K562 (cell line): Measurements from ENCODE around the gene SLC13A1. TPM values are rescaled to one million over a fixed set of nuclear protein-coding genes. Genes with fewer than 3 reads are reported as not detected.

Source experiments
- ATAC-seq: fragments of 200-7000 bp; cut with Tn5 transposase; 3 replicates; pipeline ENCODE4 v1.9.1; 2020; ENCODE audit warnings: moderate library complexity
- BruUV-seq: library from RNA; stranded (reverse); fragments of 400-500 nt; replicated peaks from 2 replicates; lab custom pipeline; 2021; lab: Mats Ljungman, UMichigan
- CTCF ChIA-PET: fragments of 300-600 bp; formaldehyde crosslinking; extraction: SDS; loops from one replicate; lab custom pipeline; 2021; ENCODE audit warnings: low intra/inter-chr PET ratio; lab: Yijun Ruan, JAX
- POLR2A ChIA-PET: fragments of 300-600, 350-650 bp; sonication (Branson Sonifier 250); formaldehyde crosslinking; extraction: SDS; loops from one replicate; lab custom pipeline; 2021; ENCODE audit warnings: antibody characterized with exemption, inconsistent platforms; lab: Yijun Ruan, JAX
- DNase-seq, 4 experiments: peaks; one replicate each; pipeline versions ENCODE4 v3.0.0 to v3.0.0-alpha.2; 2011 to 2018; ENCODE audit warnings: low spot score in 3 of 4, mixed read lengths in 3 of 4; ENCODE audit errors: extremely low read depth in 1 of 4
- FAIRE-seq: peaks from 2 replicates; lab custom pipeline; 2011; peaks lifted over from hg19 to GRCh38; lab: Jason Lieb, UNC
- H2AFZ ChIP-seq: 2 replicates; pipeline ENCODE4 v1.6.0; 2011; ENCODE audit warnings: low read depth, low read length, control low read depth, inconsistent platforms
- H3K27ac ChIP-seq: fragments of 200-600 bp; 3 replicates; pipeline ENCODE4 v1.8.0; 2011; ENCODE audit warnings: low read depth, mild to moderate bottlenecking, control low read depth, inconsistent platforms, low read length, moderate library complexity, mixed read lengths; ENCODE audit errors: extremely low read depth
- H3K27me3 ChIP-seq, 2 experiments: fragments of 300-600 bp in 1 of 2; 2 replicates in 1 of 2; 3 replicates in 1 of 2; pipeline versions ENCODE4 v1.6.0 to v1.8.0; 2011; ENCODE audit warnings: inconsistent platforms in 2 of 2, low read length in 2 of 2, mild to moderate bottlenecking in 1 of 2, mixed read lengths in 1 of 2, moderate library complexity in 1 of 2; ENCODE audit not compliant: control insufficient read depth in 2 of 2, insufficient read depth in 2 of 2
- H3K36me3 ChIP-seq: fragments of 300-600 bp; 3 replicates; pipeline ENCODE4 v1.8.0; 2011; ENCODE audit warnings: mild to moderate bottlenecking, low read length, inconsistent platforms; ENCODE audit not compliant: control insufficient read depth, insufficient read depth
- H3K4me1 ChIP-seq, 2 experiments: fragments of 200-600 bp in 1 of 2; replicated peaks in 1 of 2; 2 replicates in 1 of 2; 3 replicates in 1 of 2; pipeline versions ENCODE4 v1.5.1 to v1.8.0; 2011; ENCODE audit warnings: inconsistent platforms in 2 of 2, low read length in 2 of 2, mild to moderate bottlenecking in 1 of 2, mixed read lengths in 1 of 2, moderate library complexity in 1 of 2; ENCODE audit not compliant: control insufficient read depth in 2 of 2, insufficient read depth in 2 of 2
- H3K4me2 ChIP-seq: 2 replicates; pipeline ENCODE4 v1.6.1; 2011; ENCODE audit warnings: low read length, control low read depth, inconsistent platforms, mixed read lengths; ENCODE audit not compliant: insufficient read depth
- H3K4me3 ChIP-seq: fragments of 200-600 bp; sonication (generic), shearing (Covaris generic); 2 replicates; pipeline ENCODE4 v1.5.1; 2016; ENCODE audit warnings: control low read depth, inconsistent platforms
- H3K79me2 ChIP-seq: fragments of 200-600 bp; 3 replicates; pipeline ENCODE4 v1.8.0; 2011; ENCODE audit warnings: low read length, inconsistent platforms; ENCODE audit not compliant: control insufficient read depth, insufficient read depth
- H3K9ac ChIP-seq, 2 experiments: 2 replicates each; pipeline versions ENCODE4 v1.6.0 to v1.6.1; 2011; ENCODE audit warnings: low read depth in 2 of 2, low read length in 2 of 2, control low read depth in 1 of 2, inconsistent platforms in 1 of 2, mild to moderate bottlenecking in 1 of 2, mixed read lengths in 1 of 2; ENCODE audit not compliant: insufficient read depth in 1 of 2
- H3K9me1 ChIP-seq: one replicate; pipeline ENCODE4 v1.6.0; 2011; ENCODE audit warnings: inconsistent platforms, mild to moderate bottlenecking, low read length, moderate library complexity; ENCODE audit not compliant: control insufficient read depth, insufficient read depth
- H3K9me3 ChIP-seq: replicated peaks from 2 replicates; pipeline ENCODE4 v1.5.1; 2011; ENCODE audit warnings: low read depth, low read length, inconsistent platforms; ENCODE audit not compliant: control insufficient read depth, insufficient read depth
- H4K20me1 ChIP-seq: replicated peaks from 2 replicates; pipeline ENCODE4 v1.6.1; 2011; ENCODE audit warnings: low read length, inconsistent platforms, mixed read lengths; ENCODE audit not compliant: control insufficient read depth, insufficient read depth
- POLR3G ChIP-seq: IDR thresholded peaks from 2 replicates; pipeline ENCODE4 v1.6.1; 2011; ENCODE audit not compliant: insufficient read length, insufficient replicate concordance; ENCODE audit errors: extremely low read depth
- TBL1XR1 ChIP-seq, 2 experiments: IDR thresholded peaks; 2 replicates each; pipeline ENCODE4 v1.6.1; 2012; ENCODE audit warnings: improper control_type of control experiment in 2 of 2, low read length in 2 of 2, mild to moderate bottlenecking in 1 of 2
- WGBS: fragments of 100-300 bp; shearing (Covaris generic); methylation state at CpG from one replicate; pipeline ENCODE4 v1.1.6; 2016; ENCODE audit warnings: low coverage, mixed read lengths; ENCODE audit not compliant: insufficient coverage; ENCODE audit errors: missing lambda C conversion rate; 5-methylcytosine and 5-hydroxymethylcytosine counted together
- in situ Hi-C: fragments of 300-500 bp; cut with MboI; formaldehyde crosslinking; loops from 4 replicates; pipeline ENCODE4 v1.15.0; 2018; ENCODE audit warnings: inconsistent platforms, mixed read lengths
- intact Hi-C: fragments of 100-400 bp; cut with micrococcal nuclease; formaldehyde crosslinking; loops from 2 replicates; pipeline ENCODE4 v1.14.2; 2022
- polyA plus RNA-seq, 8 experiments: library from polyadenylated mRNA; depleted of rRNA in 4 of 8; stranded (reverse) in 5 of 8; unstranded in 3 of 8; fragments of >200 nt; fragmentation: Nextera tagmentation in 2 of 8; fragmentation: Illumina TruSeq in 1 of 8; extraction: Ambion mirVana in 2 of 8; extraction: Trizol in 1 of 8; gene quantifications; 2 replicates each; pipeline versions ENCODE4 v1.2.1 to v1.2.3, GENCODE V29; 2011 to 2014; ENCODE audit warnings: inconsistent platforms in 1 of 8, missing spikeins in 1 of 8
- total RNA-seq, 7 experiments: library from RNA; depleted of rRNA in 6 of 7; stranded (reverse); fragments of >200 nt in 6 of 7; fragmentation: Illumina TruSeq in 2 of 7; extraction: Trizol in 2 of 7; gene quantifications; 2 replicates each; pipeline versions ENCODE4 v1.2.1 to v1.2.3, GENCODE V29; 2011 to 2021; ENCODE audit warnings: low replicate concordance in 1 of 7
- TF ChIP-seq, protein P1 (sequence below): fragments of 250-450 bp; sonication (Bioruptor Pico); IDR thresholded peaks from 2 replicates; pipeline ENCODE4 v1.5.0; 2022; ENCODE audit warnings: mild to moderate bottlenecking

The SLC13A1 gene
- total and polyA plus RNA-seq, 9 of the 15 experiments (the other 6 are each of a cell fraction or from before 2014, with no cell fraction given): 0.04 TPM; not detected in 8

DNA sequence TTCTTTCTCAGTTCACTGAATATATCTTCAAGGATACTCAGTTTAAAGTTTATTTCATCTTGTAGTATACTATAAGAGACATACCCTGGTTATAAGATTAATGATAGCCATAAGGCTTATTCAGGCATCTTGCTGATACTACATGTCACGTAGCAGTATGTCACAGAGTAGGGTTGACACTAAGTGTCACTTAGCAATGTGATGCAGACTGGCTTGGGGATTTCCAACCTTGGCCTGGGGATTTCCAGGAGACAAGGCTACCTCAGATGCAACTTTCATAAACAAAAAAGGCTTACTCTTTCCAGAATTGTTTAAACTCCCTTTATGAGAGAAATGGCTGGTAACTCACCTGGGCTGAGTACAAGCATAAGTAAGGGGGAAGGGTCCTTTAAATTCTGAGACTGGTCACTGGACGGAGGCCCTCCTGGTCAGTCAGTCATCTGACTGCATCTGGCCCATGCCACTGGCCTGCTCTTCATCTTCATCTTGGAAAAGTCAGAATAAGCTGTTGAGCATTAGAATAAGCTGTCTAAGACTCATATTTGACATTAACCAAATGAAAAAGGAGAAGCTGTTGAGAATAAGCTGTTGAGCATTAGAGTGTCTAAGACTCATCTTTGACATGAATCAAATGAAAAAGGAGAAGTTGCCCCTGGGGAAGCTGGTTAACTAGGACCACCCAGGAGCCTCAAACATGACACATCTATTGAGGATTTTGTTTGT is 9.5 kb downstream of the SLC13A1 start:
- FAIRE-seq (no peak), DNase-seq (no peak), ATAC-seq (no peak)
- Histone ChIP-seq H3K27me3 (no peaks in the 10 kb centered on the region), H4K20me1 (no peaks in the 10 kb centered on the region), H2AFZ (no peak overlapping the region), H3K36me3 (no peaks in the 10 kb centered on the region), H3K4me3 (no peak overlapping the region), H3K4me1 (no peaks in the 10 kb centered on the region), H3K9me3 (no peaks in the 10 kb centered on the region), H3K27ac (no peak overlapping the region), H3K79me2 (no peaks in the 10 kb centered on the region), H3K9me1 (no peaks in the 10 kb centered on the region), H3K4me2 (no peak overlapping the region), H3K9ac (no peak overlapping the region)
- intact Hi-C loops: no loop called here
- in situ Hi-C loops: no loop called here
- no TSS peak for BruUV-seq
- TF ChIP-seq TBL1XR1 (IDR thresholded peaks at IDR 0.05; ENCODE audit: low read length in 2 of 2) (no peak), POLR3G (no peak)
- TF ChIP-seq, protein P1, sequence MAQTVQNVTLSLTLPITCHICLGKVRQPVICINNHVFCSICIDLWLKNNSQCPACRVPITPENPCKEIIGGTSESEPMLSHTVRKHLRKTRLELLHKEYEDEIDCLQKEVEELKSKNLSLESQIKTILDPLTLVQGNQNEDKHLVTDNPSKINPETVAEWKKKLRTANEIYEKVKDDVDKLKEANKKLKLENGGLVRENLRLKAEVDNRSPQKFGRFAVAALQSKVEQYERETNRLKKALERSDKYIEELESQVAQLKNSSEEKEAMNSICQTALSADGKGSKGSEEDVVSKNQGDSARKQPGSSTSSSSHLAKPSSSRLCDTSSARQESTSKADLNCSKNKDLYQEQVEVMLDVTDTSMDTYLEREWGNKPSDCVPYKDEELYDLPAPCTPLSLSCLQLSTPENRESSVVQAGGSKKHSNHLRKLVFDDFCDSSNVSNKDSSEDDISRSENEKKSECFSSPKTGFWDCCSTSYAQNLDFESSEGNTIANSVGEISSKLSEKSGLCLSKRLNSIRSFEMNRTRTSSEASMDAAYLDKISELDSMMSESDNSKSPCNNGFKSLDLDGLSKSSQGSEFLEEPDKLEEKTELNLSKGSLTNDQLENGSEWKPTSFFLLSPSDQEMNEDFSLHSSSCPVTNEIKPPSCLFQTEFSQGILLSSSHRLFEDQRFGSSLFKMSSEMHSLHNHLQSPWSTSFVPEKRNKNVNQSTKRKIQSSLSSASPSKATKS (CRISPR knock-in tag): no peak
- ChIA-PET POLR2A (no interaction called here), CTCF (no interaction called here)
- 0% methylated on average over 2 of the region's 2 CpGs for WGBS
